ENCODE results near the gene B4GALT4. TPM values are rescaled to one million over a fixed set of nuclear protein-coding genes. Genes with fewer than 3 reads are reported as not detected.

Gene B4GALT4
- total RNA-seq, 2 donors from 2014 or later: 141 to 145 TPM

DNA sequence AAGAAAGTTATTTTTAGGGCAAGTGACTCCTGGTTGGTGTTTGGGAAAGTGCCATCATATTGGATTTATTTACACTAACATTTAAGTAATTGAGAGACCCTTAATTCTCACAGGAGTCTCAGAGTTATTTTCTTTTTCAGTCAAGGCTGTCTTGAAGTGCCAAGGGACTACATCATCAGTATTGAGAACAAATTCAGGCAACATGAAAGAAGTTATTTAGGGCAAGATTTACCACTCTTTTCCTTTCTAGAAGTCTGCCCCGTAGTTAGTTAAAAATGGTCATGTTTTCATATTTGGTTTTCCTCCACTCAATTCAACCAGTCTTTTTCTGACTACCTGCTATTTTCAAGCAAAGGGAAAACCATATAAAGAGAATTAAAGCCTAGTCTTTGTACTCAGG is 6.1 kb downstream of the B4GALT4 start:
- Histone ChIP-seq H3K36me3 (ENCODE audit: control insufficient read depth, insufficient read depth, low read length) (peaks cover 79% of the 10 kb centered on the region), H3K27ac (ENCODE audit: low read depth, low read length) (no peak overlapping the region), H3K4me3 (ENCODE audit: low read length) (no peak overlapping the region), H3K9me3 (ENCODE audit: control insufficient read depth, low read length) (no peaks in the 10 kb centered on the region), H3K4me1 (ENCODE audit: control insufficient read depth, insufficient read depth, low read length) (no peaks in the 10 kb centered on the region), H3K27me3 (ENCODE audit: control insufficient read depth, insufficient read depth, low read length, poor library complexity, severe bottlenecking) (no peaks in the 10 kb centered on the region), H3K9ac (ENCODE audit: extremely low read depth, low read length, poor library complexity, severe bottlenecking) (no peak overlapping the region)
- WGBS, 2 experiments (ENCODE audit: insufficient coverage in 1 of 2, insufficient read length in 1 of 2): 80 to 100% methylated on average over 1 of the region's 1 CpG
- TF ChIP-seq CTCF (conservative IDR thresholded peaks at IDR 0.05): no peak
- Mint-ChIP-seq H3K27me3 (ENCODE audit: insufficient read depth) (no peaks in the 10 kb centered on the region), H3K36me3 (ENCODE audit: low read depth) (peaks cover 74% of the 10 kb centered on the region), H3K9me3 (no peaks in the 10 kb centered on the region), H3K4me1 (peaks cover 5% of the 10 kb centered on the region), H3K27ac (no peak overlapping the region), H3K4me3 (no peak overlapping the region)
- no peak for DNase-seq

DNA sequence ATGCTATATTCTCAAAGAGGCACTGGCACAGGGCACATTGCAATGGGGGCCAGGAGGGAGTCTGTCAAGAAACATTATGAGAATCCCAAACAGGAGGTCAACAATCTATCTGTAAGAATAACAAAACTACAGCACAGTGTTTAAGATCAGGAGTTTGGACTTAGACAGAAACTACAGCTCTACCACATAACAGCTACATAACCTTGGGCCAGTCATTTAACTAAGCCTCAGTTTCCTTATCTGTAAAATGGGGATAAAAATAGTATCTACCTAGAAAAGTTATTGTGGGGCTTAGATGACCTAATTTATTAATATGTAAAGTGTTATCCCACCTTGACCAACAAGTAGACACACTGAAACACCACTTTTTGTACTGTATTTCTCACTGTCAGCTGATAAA is 9.9 kb downstream of the B4GALT4 start:
- no peak for DNase-seq
- peaks cover 89% of the 10 kb centered on the region for H3K36me3 Mint-ChIP-seq (ENCODE audit: low read depth)
- no peak overlapping the region for H3K27ac Mint-ChIP-seq
- Histone ChIP-seq H3K4me1 (ENCODE audit: control insufficient read depth, insufficient read depth, low read length) (no peaks in the 10 kb centered on the region), H3K36me3 (ENCODE audit: control insufficient read depth, insufficient read depth, low read length) (peaks cover 96% of the 10 kb centered on the region), H3K9me3 (ENCODE audit: control insufficient read depth, low read length) (no peaks in the 10 kb centered on the region), H3K27me3 (ENCODE audit: control insufficient read depth, insufficient read depth, low read length, poor library complexity, severe bottlenecking) (no peaks in the 10 kb centered on the region), H3K9ac (ENCODE audit: extremely low read depth, low read length, poor library complexity, severe bottlenecking) (no peak overlapping the region), H3K27ac (ENCODE audit: low read depth, low read length) (no peak overlapping the region), H3K4me3 (ENCODE audit: low read length) (no peak overlapping the region)
- no peak for TF ChIP-seq CTCF (conservative IDR thresholded peaks at IDR 0.05)
- H3K4me1 Mint-ChIP-seq: peaks cover 8% of the 10 kb centered on the region
- H3K9me3 Mint-ChIP-seq: no peaks in the 10 kb centered on the region
- H3K27me3 Mint-ChIP-seq (ENCODE audit: insufficient read depth): no peaks in the 10 kb centered on the region
- H3K4me3 Mint-ChIP-seq: no peak overlapping the region

DNA sequence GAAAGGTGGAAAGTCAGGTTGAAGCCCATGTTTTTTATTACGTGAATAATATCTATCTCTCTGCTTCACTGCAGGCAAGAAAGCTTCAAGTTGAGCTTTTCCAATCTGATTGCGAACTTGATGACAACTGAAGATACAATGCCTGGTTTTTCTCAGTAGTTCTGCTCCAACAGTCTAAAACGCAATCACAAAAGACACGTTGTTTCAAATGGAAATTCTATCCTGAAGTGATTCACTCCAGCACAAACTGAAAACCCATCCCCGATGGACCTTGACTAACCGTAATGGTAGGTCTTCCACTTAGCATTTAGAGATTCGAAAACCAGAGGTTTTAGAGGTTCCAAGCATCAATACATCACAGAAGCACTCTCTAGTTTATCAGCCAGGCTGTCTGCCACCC is 10.6 kb downstream of the B4GALT4 start:
- no peak for DNase-seq
- Histone ChIP-seq H3K9ac (ENCODE audit: extremely low read depth, low read length, poor library complexity, severe bottlenecking) (no peak overlapping the region), H3K36me3 (ENCODE audit: control insufficient read depth, insufficient read depth, low read length) (peaks cover 94% of the 10 kb centered on the region), H3K4me1 (ENCODE audit: control insufficient read depth, insufficient read depth, low read length) (no peaks in the 10 kb centered on the region), H3K27ac (ENCODE audit: low read depth, low read length) (no peak overlapping the region), H3K9me3 (ENCODE audit: control insufficient read depth, low read length) (no peaks in the 10 kb centered on the region), H3K27me3 (ENCODE audit: control insufficient read depth, insufficient read depth, low read length, poor library complexity, severe bottlenecking) (no peaks in the 10 kb centered on the region), H3K4me3 (ENCODE audit: low read length) (no peak overlapping the region)
- TF ChIP-seq CTCF (conservative IDR thresholded peaks at IDR 0.05): no peak
- WGBS, 2 experiments (ENCODE audit: insufficient coverage in 1 of 2, insufficient read length in 1 of 2): 96 to 98% methylated on average over 6 to 7 of the region's 7 CpGs
- peaks cover 8% of the 10 kb centered on the region for H3K4me1 Mint-ChIP-seq
- no peaks in the 10 kb centered on the region for H3K9me3 Mint-ChIP-seq
- no peak overlapping the region for H3K4me3 Mint-ChIP-seq
- H3K36me3 Mint-ChIP-seq (ENCODE audit: low read depth): peaks cover 85% of the 10 kb centered on the region
- no peak overlapping the region for H3K27ac Mint-ChIP-seq
- no peaks in the 10 kb centered on the region for H3K27me3 Mint-ChIP-seq (ENCODE audit: insufficient read depth)

All from endodermal cell (in vitro differentiated cells).